GM19193 (cell line): ENCODE measurements around the gene PRR33.

Experiments
- POLR2A ChIP-seq: IDR thresholded peaks from 4 replicates; pipeline ENCODE4 v1.6.1; 2011; ENCODE audit not compliant: insufficient read depth, insufficient read length; ENCODE audit errors: extremely low read depth

The PRR33 gene

GRCh38 chr11:1889224-1889930, 2.3 kb downstream of the PRR33 start:
- TF ChIP-seq POLR2A: no peak

GRCh38 chr11:1888811-1889210, 2.9 kb downstream of the PRR33 start:
- TF ChIP-seq POLR2A: no peak

- no peak for TF ChIP-seq POLR2A
Measured at GRCh38 chr11:1888347-1888753, 3.3 kb downstream of the PRR33 start.

- no peak for TF ChIP-seq POLR2A
Measured at GRCh38 chr11:1887451-1888346, 4.0 kb downstream of the PRR33 start.

GRCh38 chr11:1884303-1884700, 7.4 kb downstream of the PRR33 start:
- no peak for TF ChIP-seq POLR2A

GRCh38 chr11:1883346-1884302, 8.1 kb downstream of the PRR33 start:
- TF ChIP-seq POLR2A: no peak

GRCh38 chr11:1882265-1883238, 9.1 kb downstream of the PRR33 start:
- TF ChIP-seq POLR2A: no peak

GRCh38 chr11:1881442-1882264, 10.0 kb downstream of the PRR33 start:
- no peak for TF ChIP-seq POLR2A

GRCh38 chr11:1880746-1881441, 10.8 kb downstream of the PRR33 start:
- peak; percentile 9 for TF ChIP-seq POLR2A

GRCh38 chr11:1879941-1880720, 11.6 kb downstream of the PRR33 start:
- TF ChIP-seq POLR2A: no peak

GRCh38 chr11:1879342-1879940, 12.3 kb downstream of the PRR33 start:
- TF ChIP-seq POLR2A: no peak

- no peak for TF ChIP-seq POLR2A
Measured at GRCh38 chr11:1878137-1879031, 13.3 kb downstream of the PRR33 start.
